Measurements from ENCODE around the gene NUBP2. TPM values are rescaled to one million over a fixed set of nuclear protein-coding genes. Genes with fewer than 3 reads are reported as not detected.

The NUBP2 gene
- total and polyA plus RNA-seq, 10 of the 15 experiments (the other 5 are each of a cell fraction or from before 2014, with no cell fraction given): 1.9 to 129 (median 51.7) TPM

DNA sequence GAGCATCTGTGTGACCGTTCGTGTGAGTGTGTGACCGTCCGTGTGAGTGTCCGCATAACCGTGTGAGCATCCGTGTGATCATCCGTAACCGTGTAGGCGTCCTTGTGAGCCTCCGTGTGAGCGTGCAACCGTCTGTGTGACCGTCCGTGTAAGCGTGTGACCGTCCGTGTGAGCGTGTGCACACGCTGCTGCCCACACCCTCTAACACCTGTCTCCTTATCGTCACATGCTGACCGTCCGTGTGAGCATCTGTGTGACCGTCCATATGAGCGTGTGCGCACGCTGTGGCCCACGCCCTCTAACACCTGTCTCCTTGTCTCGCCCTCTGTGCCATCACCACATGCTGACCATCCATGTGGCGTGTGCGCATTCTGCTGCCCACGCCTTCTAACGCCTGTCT is 42.5 kb upstream of the NUBP2 start:
- DNase-seq (ENCODE audit: low read depth, low spot score) (no peak), ATAC-seq (no peak), FAIRE-seq (no peak)
- in situ Hi-C loops (cut with MboI): no loop called here
- H3K4me2 ChIP-seq (ENCODE audit: control insufficient read depth, insufficient read depth): no peak overlapping the region
- WGBS (ENCODE audit: insufficient coverage, insufficient replicate concordance, low lambda C conversion rate, missing lambda C conversion rate): 99% methylated on average over 27 of the region's 33 CpGs
- H3K9me3 ChIP-seq (replicated peaks; ENCODE audit: control insufficient read depth, insufficient read depth, low read length): peaks cover 5% of the 10 kb centered on the region; the same call in 1 of the 3 replicates
- TF ChIP-seq, protein P1, sequence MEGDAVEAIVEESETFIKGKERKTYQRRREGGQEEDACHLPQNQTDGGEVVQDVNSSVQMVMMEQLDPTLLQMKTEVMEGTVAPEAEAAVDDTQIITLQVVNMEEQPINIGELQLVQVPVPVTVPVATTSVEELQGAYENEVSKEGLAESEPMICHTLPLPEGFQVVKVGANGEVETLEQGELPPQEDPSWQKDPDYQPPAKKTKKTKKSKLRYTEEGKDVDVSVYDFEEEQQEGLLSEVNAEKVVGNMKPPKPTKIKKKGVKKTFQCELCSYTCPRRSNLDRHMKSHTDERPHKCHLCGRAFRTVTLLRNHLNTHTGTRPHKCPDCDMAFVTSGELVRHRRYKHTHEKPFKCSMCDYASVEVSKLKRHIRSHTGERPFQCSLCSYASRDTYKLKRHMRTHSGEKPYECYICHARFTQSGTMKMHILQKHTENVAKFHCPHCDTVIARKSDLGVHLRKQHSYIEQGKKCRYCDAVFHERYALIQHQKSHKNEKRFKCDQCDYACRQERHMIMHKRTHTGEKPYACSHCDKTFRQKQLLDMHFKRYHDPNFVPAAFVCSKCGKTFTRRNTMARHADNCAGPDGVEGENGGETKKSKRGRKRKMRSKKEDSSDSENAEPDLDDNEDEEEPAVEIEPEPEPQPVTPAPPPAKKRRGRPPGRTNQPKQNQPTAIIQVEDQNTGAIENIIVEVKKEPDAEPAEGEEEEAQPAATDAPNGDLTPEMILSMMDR (IDR thresholded peaks at IDR 0.05 in 2 of 3, conservative IDR thresholded peaks at IDR 0.05 in 1 of 3; ENCODE audit: control insufficient read depth in 2 of 3, extremely low read depth in 1 of 3, insufficient read depth in 1 of 3, low read depth in 3 of 3, low read length in 3 of 3): no peak
- peak; percentile 77 for TF ChIP-seq TCF3 (IDR thresholded peaks at IDR 0.05; ENCODE audit: borderline replicate concordance, insufficient read depth, low read depth, low read length)
- TF ChIP-seq, protein P2, sequence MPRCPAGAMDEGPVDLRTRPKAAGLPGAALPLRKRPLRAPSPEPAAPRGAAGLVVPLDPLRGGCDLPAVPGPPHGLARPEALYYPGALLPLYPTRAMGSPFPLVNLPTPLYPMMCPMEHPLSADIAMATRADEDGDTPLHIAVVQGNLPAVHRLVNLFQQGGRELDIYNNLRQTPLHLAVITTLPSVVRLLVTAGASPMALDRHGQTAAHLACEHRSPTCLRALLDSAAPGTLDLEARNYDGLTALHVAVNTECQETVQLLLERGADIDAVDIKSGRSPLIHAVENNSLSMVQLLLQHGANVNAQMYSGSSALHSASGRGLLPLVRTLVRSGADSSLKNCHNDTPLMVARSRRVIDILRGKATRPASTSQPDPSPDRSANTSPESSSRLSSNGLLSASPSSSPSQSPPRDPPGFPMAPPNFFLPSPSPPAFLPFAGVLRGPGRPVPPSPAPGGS (IDR thresholded peaks at IDR 0.05; ENCODE audit: borderline replicate concordance, insufficient read depth, low read depth, low read length, poor library complexity, severe bottlenecking): peak; percentile 89
- H2AFZ ChIP-seq (ENCODE audit: control insufficient read depth, low read depth, low read length): no peak overlapping the region
- POLR2A ChIA-PET: no interaction called here
- CTCF ChIA-PET: no interaction called here
- H3K27ac ChIP-seq (ENCODE audit: control insufficient read depth, insufficient read depth): no peak overlapping the region
- SMC1A ChIA-PET (ENCODE audit: uncharacterized antibody, unreplicated experiment): no interaction called here
- no peaks in the 10 kb centered on the region for H3K79me2 ChIP-seq (ENCODE audit: control insufficient read depth, insufficient read depth, low read length)
- RAD21 ChIA-PET (ENCODE audit: unreplicated experiment): no interaction called here
- H3K27me3 ChIP-seq (replicated peaks in 1 of 2; ENCODE audit: control insufficient read depth in 2 of 2, insufficient read depth in 2 of 2, low read length in 1 of 2): no peaks in the 10 kb centered on the region
- H3K4me3 ChIP-seq: no peak overlapping the region
- intact Hi-C loops (cut with micrococcal nuclease; ENCODE audit: unreplicated experiment): no loop called here
- H3K4me1 ChIP-seq (ENCODE audit: control insufficient read depth, insufficient read depth, low read length): no peaks in the 10 kb centered on the region
- BruUV-seq (replicated peaks): no TSS peak
- H3K9ac ChIP-seq (ENCODE audit: control insufficient read depth, insufficient read depth, low read length): no peak overlapping the region
- no peaks in the 10 kb centered on the region for H4K20me1 ChIP-seq (ENCODE audit: control insufficient read depth, insufficient read depth)
- H3K36me3 ChIP-seq (ENCODE audit: control insufficient read depth in 2 of 2, insufficient read depth in 2 of 2, low read length in 1 of 2): peaks cover 1 to 9% of the 10 kb centered on the region in 2 experiments; a peak in 3 of 4 replicates
